Measurements from ENCODE around the gene RNASE4.

Gene RNASE4

GRCh38 chr14:20690848-20691640, 6.7 kb downstream of the RNASE4 start:
- Mint-ChIP-seq H3K9me3 (no peaks in the 10 kb centered on the region), H3K27ac (peak overlapping the region in 2 of 3 experiments; percentile 1 to 55), H3K4me3 (peak overlapping the region in 2 of 3 experiments; percentile 14), H3K4me1 (no peaks in the 10 kb centered on the region), H3K36me3 (ENCODE audit: low read depth) (no peaks in the 10 kb centered on the region), H3K27me3 (ENCODE audit: low read depth) (no peaks in the 10 kb centered on the region)
- peak; percentile 79 to 90 (median 80) for TF ChIP-seq CTCF (IDR thresholded peaks at IDR 0.05; ENCODE audit: unreplicated experiment in 3 of 3)

GRCh38 chr14:20692116-20692751, 7.9 kb downstream of the RNASE4 start:
- Mint-ChIP-seq H3K27me3 (ENCODE audit: low read depth) (no peaks in the 10 kb centered on the region), H3K4me3 (no peak overlapping the region), H3K9me3 (no peaks in the 10 kb centered on the region), H3K4me1 (no peaks in the 10 kb centered on the region), H3K27ac (no peak overlapping the region), H3K36me3 (ENCODE audit: low read depth) (no peaks in the 10 kb centered on the region)
- TF ChIP-seq CTCF (IDR thresholded peaks at IDR 0.05; ENCODE audit: unreplicated experiment in 3 of 3) = no peak

- Mint-ChIP-seq H3K27ac (no peak overlapping the region), H3K9me3 (no peaks in the 10 kb centered on the region), H3K4me3 (no peak overlapping the region), H3K27me3 (ENCODE audit: low read depth) (peaks cover 3% of the 10 kb centered on the region), H3K4me1 (no peaks in the 10 kb centered on the region), H3K36me3 (ENCODE audit: low read depth) (no peaks in the 10 kb centered on the region)
- no peak for TF ChIP-seq CTCF (IDR thresholded peaks at IDR 0.05; ENCODE audit: unreplicated experiment in 3 of 3)
Observed at GRCh38 chr14:20696764-20697163, 12.4 kb downstream of the RNASE4 start.

GRCh38 chr14:20697273-20698017, 13.1 kb downstream of the RNASE4 start:
- H3K36me3 Mint-ChIP-seq (ENCODE audit: low read depth) = no peaks in the 10 kb centered on the region
- peaks cover 3% of the 10 kb centered on the region for H3K27me3 Mint-ChIP-seq (ENCODE audit: low read depth)
- peak; percentile 84 for TF ChIP-seq CTCF (IDR thresholded peaks at IDR 0.05; ENCODE audit: unreplicated experiment in 3 of 3)
- H3K4me1 Mint-ChIP-seq = no peaks in the 10 kb centered on the region
- H3K4me3 Mint-ChIP-seq = no peak overlapping the region
- H3K27ac Mint-ChIP-seq = no peak overlapping the region
- no peaks in the 10 kb centered on the region for H3K9me3 Mint-ChIP-seq

- H3K36me3 Mint-ChIP-seq (ENCODE audit: low read depth) = no peaks in the 10 kb centered on the region
- peaks cover 3% of the 10 kb centered on the region for H3K27me3 Mint-ChIP-seq (ENCODE audit: low read depth)
- no peak overlapping the region for H3K27ac Mint-ChIP-seq
- no peak overlapping the region for H3K4me3 Mint-ChIP-seq
- TF ChIP-seq CTCF (IDR thresholded peaks at IDR 0.05; ENCODE audit: unreplicated experiment in 3 of 3) = peak in 1 of 3 experiments; percentile 25
- no peaks in the 10 kb centered on the region for H3K9me3 Mint-ChIP-seq
- H3K4me1 Mint-ChIP-seq = no peaks in the 10 kb centered on the region
Observed at GRCh38 chr14:20698018-20698329, 13.6 kb downstream of the RNASE4 start.

Measured in nephron (organoid).